Eye (tissue), 1 donor: ENCODE data around the gene ST6GALNAC5.
A peak's percentile ranks its signal among the peaks of the same experiment; 100 is the strongest.
"Not testable (repeated sequence)": the region's sequence is repeated elsewhere in the genome, so short reads cannot be mapped to it uniquely, and the experiment has no call there.

Experiments
- DNase-seq: peaks from one replicate; pipeline ENCODE4 v3.0.0-alpha.2; 2015

Gene ST6GALNAC5

DNA sequence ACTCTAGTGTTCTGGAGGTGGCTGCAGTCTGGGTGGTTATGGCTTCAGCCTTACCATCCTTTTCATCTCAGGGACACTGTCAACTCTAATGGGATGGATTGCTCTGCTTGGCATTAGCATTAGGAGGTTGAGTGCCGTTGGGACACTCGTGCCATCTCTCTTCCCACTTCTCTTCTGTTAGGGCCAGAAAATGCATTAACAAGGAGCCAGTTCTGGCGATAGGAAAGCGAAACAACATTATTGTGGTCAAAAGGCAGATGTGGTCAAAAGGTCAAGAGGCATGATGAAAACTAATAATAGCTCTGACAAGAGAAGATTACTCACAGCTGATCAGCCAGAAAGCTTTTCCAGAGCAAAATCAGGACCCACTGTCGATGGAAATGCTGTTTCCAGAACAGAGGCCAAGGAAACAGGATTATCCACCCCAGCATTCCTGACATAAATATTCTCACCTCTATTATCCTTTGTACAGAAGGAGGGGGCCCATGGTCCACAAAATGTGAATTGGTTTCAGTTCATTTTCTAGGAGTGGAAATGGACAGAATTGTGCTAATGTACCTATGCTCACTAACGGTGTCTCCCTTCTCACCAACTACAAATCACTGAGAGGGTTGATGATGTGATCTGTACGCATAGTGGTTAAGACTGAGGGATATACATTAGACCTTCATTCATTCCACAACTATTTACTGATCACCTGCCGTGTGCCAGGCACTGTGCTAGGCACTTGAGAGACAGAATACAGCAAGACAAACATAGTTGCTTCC is 72.0 kb downstream of the ST6GALNAC5 start:
- peak; percentile 71 for DNase-seq

GRCh38 chr1:76939817-76940216 is 72.5 kb downstream of the ST6GALNAC5 start:
- DNase-seq = no peak

GRCh38 chr1:76940571-76941335 is 73.5 kb downstream of the ST6GALNAC5 start:
- DNase-seq = no peak

GRCh38 chr1:76942549-76942948 is 75.3 kb downstream of the ST6GALNAC5 start:
- DNase-seq = no peak

DNA sequence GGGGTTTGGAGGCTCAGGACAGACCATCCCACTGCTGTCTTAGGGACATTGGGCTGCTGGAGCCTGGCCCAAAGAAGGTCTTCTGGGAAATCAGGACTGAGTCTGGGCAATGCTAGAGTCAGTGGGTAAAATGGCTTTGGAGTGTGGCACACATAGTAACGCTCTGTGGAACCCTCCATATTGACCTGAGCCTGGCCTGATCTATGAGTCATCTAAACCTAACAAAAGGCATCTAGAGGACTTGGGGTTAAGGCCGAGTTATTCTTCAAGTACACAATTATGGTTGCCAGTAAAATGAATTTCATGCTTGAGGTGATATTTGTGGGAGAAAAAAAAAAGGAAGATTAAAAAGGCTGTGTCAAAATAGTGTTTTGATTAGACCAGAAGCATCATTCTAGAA is 77.7 kb downstream of the ST6GALNAC5 start:
- no peak for DNase-seq

DNA sequence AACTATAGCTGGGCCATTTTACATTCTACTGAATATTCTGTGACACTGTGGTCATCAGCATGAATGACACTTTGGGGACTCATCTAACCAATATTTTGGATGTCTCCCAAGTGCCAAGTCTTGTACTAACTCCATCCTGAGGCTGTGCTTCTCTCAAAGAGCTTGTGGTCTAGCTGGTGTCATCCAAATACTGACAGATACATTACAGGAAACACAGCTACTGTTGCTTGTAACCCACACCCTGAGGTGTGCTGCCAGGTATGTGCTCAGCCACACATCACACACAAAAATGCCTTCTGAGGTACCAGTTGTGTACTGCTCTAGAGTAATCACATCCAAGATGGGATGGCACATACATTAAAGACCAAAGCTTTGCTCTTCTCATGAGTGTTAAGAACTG is 81.6 kb downstream of the ST6GALNAC5 start:
- no peak for DNase-seq

GRCh38 chr1:76949503-76949902 is 82.2 kb downstream of the ST6GALNAC5 start:
- no peak for DNase-seq

DNA sequence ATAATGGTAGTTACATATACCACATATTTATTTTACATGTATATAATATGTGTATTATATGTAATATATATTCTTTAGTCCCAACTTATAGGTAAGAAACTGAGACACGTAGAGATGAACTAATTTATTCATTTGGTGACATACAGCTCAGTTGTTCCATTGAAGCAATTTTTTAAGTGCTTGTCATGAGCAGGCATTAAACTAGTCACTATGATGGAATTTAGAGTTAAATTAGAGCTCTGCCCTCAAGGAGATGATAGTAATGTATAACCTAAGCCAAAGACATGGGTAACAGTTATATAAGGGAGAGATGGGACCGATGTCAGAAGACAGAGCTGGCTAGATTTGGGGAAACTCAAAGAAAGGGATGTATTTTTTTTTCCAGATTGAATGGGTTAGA is 83.0 kb downstream of the ST6GALNAC5 start:
- DNase-seq = no peak

- DNase-seq = no peak
Observed at GRCh38 chr1:76951153-76951552, 83.9 kb downstream of the ST6GALNAC5 start.

DNA sequence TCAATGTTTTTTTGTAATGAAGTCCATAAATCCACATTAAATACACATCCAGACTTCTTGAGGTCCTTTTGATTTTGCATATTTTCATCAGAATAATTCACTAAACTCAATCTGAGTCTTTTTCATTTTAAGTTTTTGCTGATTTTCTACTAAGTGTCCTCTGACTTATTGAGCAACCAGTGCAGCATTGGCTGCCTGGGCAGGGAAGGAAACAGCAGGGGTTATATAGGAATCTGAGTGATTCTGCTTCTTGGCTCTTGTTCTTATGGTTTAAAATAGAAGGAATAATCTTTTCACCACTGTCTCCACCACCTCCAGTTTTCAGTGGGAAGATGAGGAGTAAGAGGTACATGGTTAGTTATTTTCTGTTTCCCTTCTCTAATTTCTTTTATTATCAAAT is 88.4 kb downstream of the ST6GALNAC5 start:
- no peak for DNase-seq

DNA sequence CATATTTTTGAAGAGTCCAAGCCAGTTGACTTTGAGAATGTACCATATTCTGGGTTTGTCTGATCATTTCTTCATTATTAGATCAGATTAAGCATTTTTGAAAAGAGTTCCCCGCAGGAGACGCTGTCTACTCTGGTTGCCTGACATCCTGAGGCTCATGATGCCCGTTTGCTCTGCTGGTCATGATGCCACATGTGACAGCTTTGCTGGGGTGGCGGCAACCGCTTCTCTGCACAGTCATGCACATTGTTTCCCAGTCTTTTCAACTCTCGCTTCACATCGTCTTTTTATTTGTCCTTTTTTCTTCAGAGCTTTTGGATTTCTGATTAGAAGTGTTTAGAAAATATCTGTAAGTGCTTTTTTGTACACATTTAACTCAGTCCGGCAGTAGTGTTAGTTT is 90.7 kb downstream of the ST6GALNAC5 start:
- peak; percentile 39 for DNase-seq

- no peak for DNase-seq
Observed at GRCh38 chr1:76958828-76959227, 91.5 kb downstream of the ST6GALNAC5 start.

GRCh38 chr1:76959556-76959955 is 92.3 kb downstream of the ST6GALNAC5 start:
- no peak for DNase-seq

GRCh38 chr1:76961181-76961819 is 94.0 kb downstream of the ST6GALNAC5 start:
- no peak for DNase-seq

DNA sequence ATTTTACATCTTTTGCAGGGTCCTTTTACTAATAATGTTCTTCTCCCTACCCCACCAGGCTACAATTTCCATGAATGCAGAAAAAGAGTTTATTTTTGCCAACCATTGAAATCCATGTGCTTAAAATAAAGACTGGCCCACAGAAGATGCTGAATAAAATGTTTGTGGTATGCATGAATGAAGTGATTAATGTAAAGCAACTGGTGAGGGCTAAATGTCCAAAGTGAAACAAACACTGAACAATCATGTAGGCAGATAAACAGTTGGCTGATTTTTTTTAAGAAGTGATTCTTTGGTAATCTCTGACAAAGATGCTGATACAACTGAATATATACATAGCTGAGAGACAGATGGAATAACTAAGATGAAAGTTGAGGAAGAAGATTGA is 94.5 kb downstream of the ST6GALNAC5 start:
- DNase-seq = no peak

- DNase-seq = not testable (repeated sequence)
Observed at GRCh38 chr1:76981267-76981666, 114.0 kb downstream of the ST6GALNAC5 start.

- DNase-seq = no peak
Observed at GRCh38 chr1:76989976-76990375, 122.7 kb downstream of the ST6GALNAC5 start.

DNA sequence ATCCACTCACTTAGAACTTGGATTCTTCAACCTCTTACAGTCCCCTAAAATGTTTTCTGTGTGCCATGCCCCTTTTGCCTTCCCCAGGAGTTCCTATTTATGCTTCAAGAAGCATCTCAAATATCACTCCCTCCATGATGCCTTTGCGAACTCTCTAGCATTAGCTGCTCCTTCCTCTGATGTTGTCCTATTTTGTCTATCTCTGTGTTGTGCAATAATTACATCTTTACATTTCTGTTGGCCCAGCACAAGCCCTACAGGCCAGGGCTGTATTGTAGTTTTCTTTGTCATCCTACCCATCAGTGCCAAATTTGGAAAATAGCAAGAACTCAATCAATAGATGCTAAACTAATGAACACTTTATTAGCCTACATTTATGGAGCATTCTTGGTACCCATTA is 125.8 kb downstream of the ST6GALNAC5 start:
- no peak for DNase-seq

DNA sequence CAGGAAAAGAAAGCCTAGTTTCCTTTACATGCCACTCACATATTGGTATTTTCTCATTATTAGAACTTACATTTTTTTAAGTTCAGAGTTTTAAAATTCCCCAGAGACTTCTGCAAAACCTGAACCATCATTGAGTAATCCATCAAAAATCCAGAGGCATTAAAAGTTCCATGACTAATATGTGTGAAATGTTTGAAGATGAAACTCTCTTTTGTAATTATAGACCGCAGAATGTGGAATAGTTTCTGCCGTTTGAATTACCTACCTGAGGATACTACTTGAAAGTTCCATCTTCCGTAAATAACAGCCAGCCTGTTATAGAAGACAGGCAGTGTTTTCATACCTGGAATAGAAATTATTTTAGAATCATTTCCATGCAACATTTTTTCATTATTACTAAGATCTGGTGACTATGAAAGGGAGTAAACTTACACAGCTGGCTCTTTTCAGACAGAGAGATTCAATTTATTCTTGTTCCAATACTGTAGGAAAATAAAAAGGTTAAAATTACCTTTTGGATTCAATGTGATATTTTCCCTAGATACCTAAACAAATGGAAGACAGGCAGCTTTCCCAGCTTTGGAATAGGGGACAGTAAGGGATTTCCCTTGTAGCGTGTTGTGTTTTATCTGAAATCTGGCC is 131.4 kb downstream of the ST6GALNAC5 start:
- peak; percentile 33 for DNase-seq

GRCh38 chr1:77007675-77008074 is 140.4 kb downstream of the ST6GALNAC5 start:
- DNase-seq = no peak

- DNase-seq = peak; percentile 68
Observed at GRCh38 chr1:77010937-77011336, 143.7 kb downstream of the ST6GALNAC5 start.

- DNase-seq = no peak
Observed at GRCh38 chr1:77012066-77012465, 144.8 kb downstream of the ST6GALNAC5 start.

- DNase-seq = peak; percentile 85
Observed at GRCh38 chr1:77014073-77014788, 147.0 kb downstream of the ST6GALNAC5 start.
